Parathyroid adenoma (tissue), 2 donors: ENCODE results near the gene NEURL4.
"Not testable (repeated sequence)": the region's sequence is repeated elsewhere in the genome, so short reads cannot be mapped to it uniquely, and the experiment has no call there.

Source experiments
- H2AFZ ChIP-seq: fragments of 300-600 bp; sonication (generic); one replicate; pipeline ENCODE4 v1.7.0; 2017; ENCODE audit warnings: antibody characterized with exemption, mild to moderate bottlenecking
- H3K27ac ChIP-seq: fragments of 300-600 bp; sonication (generic); one replicate; pipeline ENCODE4 v1.7.0; 2017
- H3K27me3 ChIP-seq: fragments of 300-600 bp; sonication (generic); one replicate; pipeline ENCODE4 v1.7.0; 2017; ENCODE audit warnings: low read length; ENCODE audit not compliant: control insufficient read depth, insufficient read depth
- H3K36me3 ChIP-seq: fragments of 300-600 bp; sonication (generic); one replicate; pipeline ENCODE4 v1.7.0; 2017; ENCODE audit warnings: low read length; ENCODE audit not compliant: control insufficient read depth, insufficient read depth
- H3K4me1 ChIP-seq: fragments of 300-600 bp; sonication (generic); one replicate; pipeline ENCODE4 v1.7.0; 2017; ENCODE audit warnings: control low read depth
- H3K4me2 ChIP-seq: fragments of 300-600 bp; sonication (generic); one replicate; pipeline ENCODE4 v1.7.0; 2017; ENCODE audit warnings: low read length
- H3K4me3 ChIP-seq: fragments of 300-600 bp; sonication (generic); one replicate; pipeline ENCODE4 v1.7.0; 2017; ENCODE audit warnings: low read depth, low read length
- H3K79me2 ChIP-seq: fragments of 300-600 bp; sonication (generic); one replicate; pipeline ENCODE4 v1.7.0; 2017; ENCODE audit warnings: control low read depth
- H3K9ac ChIP-seq: fragments of 300-600 bp; sonication (generic); one replicate; pipeline ENCODE4 v1.7.0; 2017; ENCODE audit warnings: mild to moderate bottlenecking
- H3K9me3 ChIP-seq: fragments of 300-600 bp; sonication (generic); one replicate; pipeline ENCODE4 v1.7.0; 2017; ENCODE audit warnings: low read length; ENCODE audit not compliant: control insufficient read depth
- TF ChIP-seq, protein P1 (sequence below): fragments of 300-600 bp; sonication (generic); IDR thresholded peaks from one replicate; pipeline ENCODE4 v1.7.0; 2017; ENCODE audit warnings: antibody characterized with exemption, mild to moderate bottlenecking
- donor health status: primary hyperparathyroidism.

NEURL4 gene

DNA sequence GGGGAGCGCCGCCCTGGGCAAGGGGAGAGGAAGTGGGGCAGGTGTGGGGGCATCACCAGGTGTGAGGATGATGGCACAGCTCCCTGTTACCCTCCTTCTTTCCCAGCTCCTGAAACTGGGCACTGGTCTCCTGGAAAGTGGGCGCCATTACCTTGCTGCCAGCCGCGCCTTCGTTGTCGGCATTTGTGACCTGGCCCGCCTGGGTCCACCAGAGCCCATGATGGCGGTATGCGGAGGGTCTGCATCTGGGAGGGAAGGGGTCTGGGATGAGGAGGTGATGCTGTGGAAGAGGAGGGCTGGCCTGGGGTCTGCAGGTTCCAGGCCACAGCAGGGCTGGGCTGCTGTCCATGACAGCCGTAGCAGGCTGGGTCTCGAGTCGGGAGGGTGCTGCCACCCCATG lies 12.7 kb upstream of the NEURL4 start:
- no peak overlapping the region for H2AFZ ChIP-seq
- no peaks in the 10 kb centered on the region for H3K4me1 ChIP-seq
- no peaks in the 10 kb centered on the region for H3K79me2 ChIP-seq
- H3K9me3 ChIP-seq, result no peaks in the 10 kb centered on the region
- H3K27me3 ChIP-seq, result no peaks in the 10 kb centered on the region
- no peak overlapping the region for H3K4me3 ChIP-seq
- TF ChIP-seq, protein P1, sequence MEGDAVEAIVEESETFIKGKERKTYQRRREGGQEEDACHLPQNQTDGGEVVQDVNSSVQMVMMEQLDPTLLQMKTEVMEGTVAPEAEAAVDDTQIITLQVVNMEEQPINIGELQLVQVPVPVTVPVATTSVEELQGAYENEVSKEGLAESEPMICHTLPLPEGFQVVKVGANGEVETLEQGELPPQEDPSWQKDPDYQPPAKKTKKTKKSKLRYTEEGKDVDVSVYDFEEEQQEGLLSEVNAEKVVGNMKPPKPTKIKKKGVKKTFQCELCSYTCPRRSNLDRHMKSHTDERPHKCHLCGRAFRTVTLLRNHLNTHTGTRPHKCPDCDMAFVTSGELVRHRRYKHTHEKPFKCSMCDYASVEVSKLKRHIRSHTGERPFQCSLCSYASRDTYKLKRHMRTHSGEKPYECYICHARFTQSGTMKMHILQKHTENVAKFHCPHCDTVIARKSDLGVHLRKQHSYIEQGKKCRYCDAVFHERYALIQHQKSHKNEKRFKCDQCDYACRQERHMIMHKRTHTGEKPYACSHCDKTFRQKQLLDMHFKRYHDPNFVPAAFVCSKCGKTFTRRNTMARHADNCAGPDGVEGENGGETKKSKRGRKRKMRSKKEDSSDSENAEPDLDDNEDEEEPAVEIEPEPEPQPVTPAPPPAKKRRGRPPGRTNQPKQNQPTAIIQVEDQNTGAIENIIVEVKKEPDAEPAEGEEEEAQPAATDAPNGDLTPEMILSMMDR, result no peak
- no peak overlapping the region for H3K9ac ChIP-seq
- no peak overlapping the region for H3K27ac ChIP-seq
- H3K4me2 ChIP-seq, result no peak overlapping the region
- no peaks in the 10 kb centered on the region for H3K36me3 ChIP-seq

- Histone ChIP-seq H3K4me2 (no peak overlapping the region), H3K36me3 (no peaks in the 10 kb centered on the region), H3K4me3 (no peak overlapping the region), H3K9me3 (no peaks in the 10 kb centered on the region), H2AFZ (no peak overlapping the region), H3K4me1 (no peaks in the 10 kb centered on the region), H3K27me3 (no peaks in the 10 kb centered on the region), H3K27ac (no peak overlapping the region), H3K9ac (no peak overlapping the region), H3K79me2 (no peaks in the 10 kb centered on the region)
- TF ChIP-seq, protein P1, result no peak
Measured at GRCh38 chr17:7340179-7340578, 11.0 kb upstream of the NEURL4 start.

- not testable (repeated sequence) for H3K79me2 ChIP-seq, H3K36me3 ChIP-seq, H3K4me3 ChIP-seq, H3K27me3 ChIP-seq, H3K27ac ChIP-seq, H3K4me1 ChIP-seq, H3K4me2 ChIP-seq, H2AFZ ChIP-seq, H3K9ac ChIP-seq, H3K9me3 ChIP-seq
Measured at GRCh38 chr17:7337600-7337999, 8.5 kb upstream of the NEURL4 start.

GRCh38 chr17:7336240-7337175 lies 7.4 kb upstream of the NEURL4 start, which contains the start of gene ACAP1:
TSS of gene ACAP1 (plus strand) at chr17:7336529. CDS start at chr17:7336735, 206 bp downstream.
- H3K27ac ChIP-seq, result no peak within 1 kb of the TSS
- no peaks in the 10 kb centered on the region for H3K4me1 ChIP-seq
- no peaks in the 10 kb centered on the region for H3K9me3 ChIP-seq
- H3K36me3 ChIP-seq, result no peaks in the 10 kb centered on the region
- H3K9ac ChIP-seq, result no peak within 1 kb of the TSS
- H3K4me2 ChIP-seq, result no peak within 1 kb of the TSS
- H3K79me2 ChIP-seq, result no peaks in the 10 kb centered on the region
- no peak within 1 kb of the TSS for H3K4me3 ChIP-seq
- no peaks in the 10 kb centered on the region for H3K27me3 ChIP-seq
- TF ChIP-seq, protein P1, result no peak
- no peak within 1 kb of the TSS for H2AFZ ChIP-seq

DNA sequence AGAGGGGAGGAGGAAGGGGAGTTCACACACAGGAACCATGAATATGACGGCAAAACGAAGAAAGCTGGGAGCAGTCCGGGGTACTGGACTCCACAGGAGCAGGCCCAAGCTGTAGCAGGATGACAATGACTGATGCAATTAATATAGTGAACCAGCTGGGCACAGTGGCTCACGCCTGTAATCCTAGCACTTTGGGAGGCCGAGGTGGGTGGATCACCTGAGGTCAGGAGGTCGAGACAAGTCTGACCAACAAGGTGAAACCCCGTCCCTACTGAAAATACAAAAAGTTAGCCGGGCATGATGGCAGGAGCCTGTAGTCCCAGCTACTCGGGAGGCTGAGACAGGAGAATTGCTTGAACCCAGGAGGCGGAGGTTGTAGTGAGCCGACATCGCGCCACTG lies 6.6 kb upstream of the NEURL4 start:
- not testable (repeated sequence) for H3K9me3 ChIP-seq, H3K36me3 ChIP-seq, H3K9ac ChIP-seq, H3K4me2 ChIP-seq, H3K4me3 ChIP-seq, H3K79me2 ChIP-seq, H3K4me1 ChIP-seq, H3K27ac ChIP-seq, H2AFZ ChIP-seq, H3K27me3 ChIP-seq
